Measurements from ENCODE around the gene PARL.
"Not testable (repeated sequence)": the region's sequence is repeated elsewhere in the genome, so short reads cannot be mapped to it uniquely, and the experiment has no call there.

PARL gene

DNA sequence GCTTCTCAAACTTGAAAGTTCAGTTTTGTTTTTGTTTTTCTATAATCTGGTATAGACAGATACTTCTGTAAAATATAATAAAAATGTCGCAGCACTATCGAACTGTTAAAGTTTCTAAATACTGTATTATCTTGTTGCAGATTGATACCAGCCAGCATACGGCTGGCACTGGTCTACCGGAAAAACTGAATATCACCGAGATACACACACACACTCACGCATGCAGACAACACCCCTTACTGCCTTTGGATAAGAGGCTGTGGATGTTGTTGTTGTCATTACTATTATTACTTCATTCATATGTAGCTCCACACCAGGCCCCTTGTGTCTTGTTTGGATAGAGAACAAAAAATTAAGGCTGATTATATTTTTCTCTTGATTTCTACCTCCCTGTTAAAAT is 91.7 kb downstream of the PARL start:
- DNase-seq: no peak
- peaks cover 77% of the 10 kb centered on the region for H3K36me3 ChIP-seq
- TF ChIP-seq CTCF (IDR thresholded peaks at IDR 0.05; ENCODE audit: low read depth, low read length): no peak
- H3K4me3 ChIP-seq (ENCODE audit: low read depth, low read length): no peak overlapping the region
- H3K4me1 ChIP-seq: no peaks in the 10 kb centered on the region
- H3K27me3 ChIP-seq: no peaks in the 10 kb centered on the region
- no peaks in the 10 kb centered on the region for H3K9me3 ChIP-seq

DNA sequence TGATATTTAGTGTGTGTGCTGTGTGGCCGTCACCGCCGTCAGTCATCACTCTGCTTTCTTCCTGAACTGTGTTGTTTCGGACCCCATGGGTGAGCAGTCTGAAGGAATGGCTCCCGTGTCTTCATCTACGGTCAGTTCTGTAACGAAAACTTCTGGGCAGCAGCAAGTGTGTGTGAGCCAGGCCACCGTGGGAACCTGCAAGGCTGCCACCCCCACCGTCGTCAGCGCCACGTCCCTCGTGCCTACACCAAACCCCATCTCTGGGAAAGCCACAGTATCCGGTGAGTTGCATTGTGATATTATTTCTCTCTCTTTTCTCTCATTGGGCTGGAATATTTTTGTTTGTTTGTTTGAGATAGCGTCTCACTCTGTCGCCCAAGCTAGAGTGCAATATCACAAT is 94.0 kb downstream of the PARL start:
- H3K27me3 ChIP-seq: no peaks in the 10 kb centered on the region
- DNase-seq: no peak
- no peak for TF ChIP-seq CTCF (IDR thresholded peaks at IDR 0.05; ENCODE audit: low read depth, low read length)
- H3K4me3 ChIP-seq (ENCODE audit: low read depth, low read length): no peak overlapping the region
- H3K36me3 ChIP-seq: peaks cover 78% of the 10 kb centered on the region
- H3K4me1 ChIP-seq: no peaks in the 10 kb centered on the region
- no peaks in the 10 kb centered on the region for H3K9me3 ChIP-seq

DNA sequence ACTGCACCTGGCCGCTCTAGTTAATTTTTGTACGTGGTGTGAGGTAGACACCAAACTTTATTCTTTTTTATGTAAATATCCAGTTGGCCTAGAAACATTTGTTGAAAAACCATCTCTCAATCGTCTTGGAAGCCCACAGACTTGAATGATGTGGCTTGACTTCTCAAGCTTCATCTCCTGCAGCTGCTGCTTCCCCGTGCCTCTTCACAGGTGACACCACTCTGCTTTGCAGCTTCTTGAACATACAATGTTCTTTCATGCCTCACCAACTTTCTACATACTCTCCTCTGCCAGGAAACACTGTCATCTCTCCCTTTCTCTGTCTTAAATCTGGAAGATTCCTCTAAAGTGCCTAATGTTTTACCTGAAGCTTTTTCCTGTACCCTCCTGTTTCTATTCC is 94.9 kb downstream of the PARL start:
- no peak overlapping the region for H3K4me3 ChIP-seq (ENCODE audit: low read depth, low read length)
- H3K4me1 ChIP-seq: no peaks in the 10 kb centered on the region
- no peak for TF ChIP-seq CTCF (IDR thresholded peaks at IDR 0.05; ENCODE audit: low read depth, low read length)
- peaks cover 87% of the 10 kb centered on the region for H3K36me3 ChIP-seq
- no peaks in the 10 kb centered on the region for H3K9me3 ChIP-seq
- DNase-seq: no peak
- H3K27me3 ChIP-seq: no peaks in the 10 kb centered on the region

DNA sequence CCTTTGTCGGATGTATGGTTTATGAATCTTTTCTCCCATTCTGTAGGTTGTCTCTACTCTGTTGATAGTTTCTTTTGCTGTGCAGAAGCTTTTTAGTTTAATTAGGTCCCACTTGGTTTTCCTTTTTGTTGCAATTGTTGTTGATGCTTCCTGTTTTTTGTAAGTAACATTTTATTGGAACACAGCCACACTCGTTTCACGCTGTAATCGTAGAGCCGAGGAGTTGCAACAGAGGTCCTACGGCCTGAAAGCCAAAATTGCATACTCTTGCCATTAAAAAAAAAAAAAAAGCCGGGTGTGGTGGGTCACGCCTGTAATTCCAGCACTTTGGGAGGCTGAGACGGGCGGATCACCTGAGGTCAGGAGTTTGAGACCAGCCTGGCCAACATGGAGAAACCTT is 100.2 kb downstream of the PARL start:
- H3K27me3 ChIP-seq; H3K9me3 ChIP-seq; DNase-seq; H3K4me1 ChIP-seq; H3K4me3 ChIP-seq (ENCODE audit: low read depth, low read length): not testable (repeated sequence)
- H3K36me3 ChIP-seq: peaks cover 92% of the 10 kb centered on the region

GRCh38 chr3:183782576-183783276 is 102.0 kb downstream of the PARL start:
- no peak for TF ChIP-seq CTCF (IDR thresholded peaks at IDR 0.05; ENCODE audit: low read depth, low read length)
- Histone ChIP-seq H3K9me3 (no peaks in the 10 kb centered on the region), H3K4me3 (ENCODE audit: low read depth, low read length) (no peak overlapping the region), H3K36me3 (peaks cover 93% of the 10 kb centered on the region), H3K4me1 (no peaks in the 10 kb centered on the region), H3K27me3 (no peaks in the 10 kb centered on the region)
- DNase-seq: no peak

- no peak for DNase-seq
- no peaks in the 10 kb centered on the region for H3K9me3 ChIP-seq
- no peaks in the 10 kb centered on the region for H3K27me3 ChIP-seq
- peaks cover 93% of the 10 kb centered on the region for H3K36me3 ChIP-seq
- H3K4me3 ChIP-seq (ENCODE audit: low read depth, low read length): no peak overlapping the region
- no peak for TF ChIP-seq CTCF (IDR thresholded peaks at IDR 0.05; ENCODE audit: low read depth, low read length)
- H3K4me1 ChIP-seq: no peaks in the 10 kb centered on the region
Observed at GRCh38 chr3:183781246-183781645, 103.4 kb downstream of the PARL start.
